K562 (cell line): Measurements from ENCODE around the gene CD36. TPM values are rescaled to one million over a fixed set of nuclear protein-coding genes. Genes with fewer than 3 reads are reported as not detected.

Experiments used
- ATAC-seq: fragments of 200-7000 bp; cut with Tn5 transposase; 3 replicates; pipeline ENCODE4 v1.9.1; 2020; ENCODE audit warnings: moderate library complexity
- BruUV-seq: library from RNA; stranded (reverse); fragments of 400-500 nt; replicated peaks from 2 replicates; lab custom pipeline; 2021; lab: Mats Ljungman, UMichigan
- CTCF ChIA-PET: fragments of 300-600 bp; formaldehyde crosslinking; extraction: SDS; loops from one replicate; lab custom pipeline; 2021; ENCODE audit warnings: low intra/inter-chr PET ratio; lab: Yijun Ruan, JAX
- POLR2A ChIA-PET: fragments of 300-600, 350-650 bp; sonication (Branson Sonifier 250); formaldehyde crosslinking; extraction: SDS; loops from one replicate; lab custom pipeline; 2021; ENCODE audit warnings: antibody characterized with exemption, inconsistent platforms; lab: Yijun Ruan, JAX
- DNase-seq, 4 experiments: peaks; one replicate each; pipeline versions ENCODE4 v3.0.0 to v3.0.0-alpha.2; 2011 to 2018; ENCODE audit warnings: low spot score in 3 of 4, mixed read lengths in 3 of 4; ENCODE audit errors: extremely low read depth in 1 of 4
- FAIRE-seq: peaks from 2 replicates; lab custom pipeline; 2011; peaks lifted over from hg19 to GRCh38; lab: Jason Lieb, UNC
- H2AFZ ChIP-seq: 2 replicates; pipeline ENCODE4 v1.6.0; 2011; ENCODE audit warnings: low read depth, low read length, control low read depth, inconsistent platforms
- H3K27ac ChIP-seq: fragments of 200-600 bp; 3 replicates; pipeline ENCODE4 v1.8.0; 2011; ENCODE audit warnings: low read depth, mild to moderate bottlenecking, control low read depth, inconsistent platforms, low read length, moderate library complexity, mixed read lengths; ENCODE audit errors: extremely low read depth
- H3K27me3 ChIP-seq, 2 experiments: fragments of 300-600 bp in 1 of 2; 2 replicates in 1 of 2; 3 replicates in 1 of 2; pipeline versions ENCODE4 v1.6.0 to v1.8.0; 2011; ENCODE audit warnings: inconsistent platforms in 2 of 2, low read length in 2 of 2, mild to moderate bottlenecking in 1 of 2, mixed read lengths in 1 of 2, moderate library complexity in 1 of 2; ENCODE audit not compliant: control insufficient read depth in 2 of 2, insufficient read depth in 2 of 2
- H3K36me3 ChIP-seq: fragments of 300-600 bp; 3 replicates; pipeline ENCODE4 v1.8.0; 2011; ENCODE audit warnings: mild to moderate bottlenecking, low read length, inconsistent platforms; ENCODE audit not compliant: control insufficient read depth, insufficient read depth
- H3K4me1 ChIP-seq, 2 experiments: fragments of 200-600 bp in 1 of 2; replicated peaks in 1 of 2; 2 replicates in 1 of 2; 3 replicates in 1 of 2; pipeline versions ENCODE4 v1.5.1 to v1.8.0; 2011; ENCODE audit warnings: inconsistent platforms in 2 of 2, low read length in 2 of 2, mild to moderate bottlenecking in 1 of 2, mixed read lengths in 1 of 2, moderate library complexity in 1 of 2; ENCODE audit not compliant: control insufficient read depth in 2 of 2, insufficient read depth in 2 of 2
- H3K4me2 ChIP-seq: 2 replicates; pipeline ENCODE4 v1.6.1; 2011; ENCODE audit warnings: low read length, control low read depth, inconsistent platforms, mixed read lengths; ENCODE audit not compliant: insufficient read depth
- H3K4me3 ChIP-seq: fragments of 200-600 bp; sonication (generic), shearing (Covaris generic); 2 replicates; pipeline ENCODE4 v1.5.1; 2016; ENCODE audit warnings: control low read depth, inconsistent platforms
- H3K79me2 ChIP-seq: fragments of 200-600 bp; 3 replicates; pipeline ENCODE4 v1.8.0; 2011; ENCODE audit warnings: low read length, inconsistent platforms; ENCODE audit not compliant: control insufficient read depth, insufficient read depth
- H3K9ac ChIP-seq, 2 experiments: 2 replicates each; pipeline versions ENCODE4 v1.6.0 to v1.6.1; 2011; ENCODE audit warnings: low read depth in 2 of 2, low read length in 2 of 2, control low read depth in 1 of 2, inconsistent platforms in 1 of 2, mild to moderate bottlenecking in 1 of 2, mixed read lengths in 1 of 2; ENCODE audit not compliant: insufficient read depth in 1 of 2
- H3K9me1 ChIP-seq: one replicate; pipeline ENCODE4 v1.6.0; 2011; ENCODE audit warnings: inconsistent platforms, mild to moderate bottlenecking, low read length, moderate library complexity; ENCODE audit not compliant: control insufficient read depth, insufficient read depth
- H3K9me3 ChIP-seq: replicated peaks from 2 replicates; pipeline ENCODE4 v1.5.1; 2011; ENCODE audit warnings: low read depth, low read length, inconsistent platforms; ENCODE audit not compliant: control insufficient read depth, insufficient read depth
- H4K20me1 ChIP-seq: replicated peaks from 2 replicates; pipeline ENCODE4 v1.6.1; 2011; ENCODE audit warnings: low read length, inconsistent platforms, mixed read lengths; ENCODE audit not compliant: control insufficient read depth, insufficient read depth
- ELK3 ChIP-seq: fragments of 450-650 bp; formaldehyde crosslinking; IDR thresholded peaks from 2 replicates; pipeline ENCODE4 v1.4.0; 2020; ENCODE audit warnings: mild to moderate bottlenecking
- HSF4 ChIP-seq: fragments of 250-450 bp; sonication (Bioruptor Pico); IDR thresholded peaks from 2 replicates; pipeline ENCODE4 v2.1.2; 2022; ENCODE audit warnings: mild to moderate bottlenecking, moderate library complexity, borderline replicate concordance
- PHF21A ChIP-seq: fragments of 450-650 bp; IDR thresholded peaks from 2 replicates; pipeline ENCODE4 v1.6.1; 2017; ENCODE audit warnings: low read depth, borderline replicate concordance
- RERE ChIP-seq: sonication (generic); formaldehyde crosslinking; IDR thresholded peaks from 2 replicates; pipeline ENCODE4 v1.8.0; 2023; ENCODE audit warnings: missing genetic modification reagents, mild to moderate bottlenecking, borderline replicate concordance
- WGBS: fragments of 100-300 bp; shearing (Covaris generic); methylation state at CpG from one replicate; pipeline ENCODE4 v1.1.6; 2016; ENCODE audit warnings: low coverage, mixed read lengths; ENCODE audit not compliant: insufficient coverage; ENCODE audit errors: missing lambda C conversion rate; 5-methylcytosine and 5-hydroxymethylcytosine counted together
- in situ Hi-C: fragments of 300-500 bp; cut with MboI; formaldehyde crosslinking; loops from 4 replicates; pipeline ENCODE4 v1.15.0; 2018; ENCODE audit warnings: inconsistent platforms, mixed read lengths
- intact Hi-C: fragments of 100-400 bp; cut with micrococcal nuclease; formaldehyde crosslinking; loops from 2 replicates; pipeline ENCODE4 v1.14.2; 2022
- polyA plus RNA-seq, 8 experiments: library from polyadenylated mRNA; depleted of rRNA in 4 of 8; stranded (reverse) in 5 of 8; unstranded in 3 of 8; fragments of >200 nt; fragmentation: Nextera tagmentation in 2 of 8; fragmentation: Illumina TruSeq in 1 of 8; extraction: Ambion mirVana in 2 of 8; extraction: Trizol in 1 of 8; gene quantifications; 2 replicates each; pipeline versions ENCODE4 v1.2.1 to v1.2.3, GENCODE V29; 2011 to 2014; ENCODE audit warnings: inconsistent platforms in 1 of 8, missing spikeins in 1 of 8
- total RNA-seq, 7 experiments: library from RNA; depleted of rRNA in 6 of 7; stranded (reverse); fragments of >200 nt in 6 of 7; fragmentation: Illumina TruSeq in 2 of 7; extraction: Trizol in 2 of 7; gene quantifications; 2 replicates each; pipeline versions ENCODE4 v1.2.1 to v1.2.3, GENCODE V29; 2011 to 2021; ENCODE audit warnings: low replicate concordance in 1 of 7
- TF ChIP-seq, protein P1 (sequence below), 2 experiments: fragments of 450-650 bp in 1 of 2; sonication (generic) in 1 of 2; formaldehyde crosslinking; conservative IDR thresholded peaks; 2 replicates each; pipeline versions ENCODE4 v1.4.0 to v1.8.1; 2020 to 2022; ENCODE audit warnings: mild to moderate bottlenecking in 1 of 2, missing genetic modification reagents in 1 of 2
- TF ChIP-seq, protein P2 (sequence below): fragments of 450-650 bp; formaldehyde crosslinking; IDR thresholded peaks from 2 replicates; pipeline ENCODE4 v1.4.0; 2022; ENCODE audit warnings: missing genetic modification characterization
- TF ChIP-seq, protein P3 (sequence below): fragments of 150-350 bp; conservative IDR thresholded peaks from 2 replicates; pipeline ENCODE4 v1.6.1; 2014; ENCODE audit warnings: low read length

Gene CD36
- total and polyA plus RNA-seq, 9 of the 15 experiments (the other 6 are each of a cell fraction or from before 2014, with no cell fraction given): 0.09 to 4.0 (median 0.42) TPM

DNA sequence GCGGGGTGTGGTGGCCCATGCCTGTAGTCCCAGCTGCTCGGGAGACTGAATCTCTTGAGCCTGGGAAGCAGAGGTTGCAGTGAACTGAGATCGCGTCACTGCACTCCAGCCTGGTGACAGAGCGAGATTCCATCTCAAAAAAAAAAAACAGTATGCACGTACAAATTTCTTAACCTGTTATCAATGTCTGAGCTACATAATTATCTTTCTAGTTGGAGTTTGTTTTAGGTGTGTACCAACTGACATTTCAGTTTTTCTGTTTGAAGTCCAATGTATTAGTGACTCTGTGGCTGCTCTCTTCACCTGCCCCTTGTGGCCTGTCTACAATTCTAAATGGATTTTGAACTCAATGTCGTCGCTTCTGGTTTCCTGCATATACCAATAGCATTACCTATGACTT, 40.3 kb downstream of the CD36 start:
- ChIA-PET POLR2A (interaction anchor here (0.6 kb wide), 1 partner anchor 28 kb away, joined by 3 read pairs; no protein-coding TSS in a partner anchor), CTCF (no interaction called here)
- WGBS: 3% methylated on average over 8 of the region's 8 CpGs
- Histone ChIP-seq H3K9ac (no peak overlapping the region), H3K4me1 (no peaks in the 10 kb centered on the region), H3K4me3 (no peak overlapping the region), H3K27me3 (no peaks in the 10 kb centered on the region), H3K4me2 (no peak overlapping the region), H3K9me3 (peaks cover 4% of the 10 kb centered on the region; the same call in 1 of the 2 replicates), H3K36me3 (no peaks in the 10 kb centered on the region), H3K27ac (no peak overlapping the region), H2AFZ (no peak overlapping the region), H3K79me2 (no peaks in the 10 kb centered on the region), H3K9me1 (no peaks in the 10 kb centered on the region), H4K20me1 (no peaks in the 10 kb centered on the region)
- BruUV-seq: no TSS peak
- ATAC-seq: no peak
- TF ChIP-seq RERE (CRISPR knock-in tag) (no peak), HSF4 (no peak), ELK3 (CRISPR knock-in tag) (no peak), PHF21A (no peak)
- TF ChIP-seq, protein P1, sequence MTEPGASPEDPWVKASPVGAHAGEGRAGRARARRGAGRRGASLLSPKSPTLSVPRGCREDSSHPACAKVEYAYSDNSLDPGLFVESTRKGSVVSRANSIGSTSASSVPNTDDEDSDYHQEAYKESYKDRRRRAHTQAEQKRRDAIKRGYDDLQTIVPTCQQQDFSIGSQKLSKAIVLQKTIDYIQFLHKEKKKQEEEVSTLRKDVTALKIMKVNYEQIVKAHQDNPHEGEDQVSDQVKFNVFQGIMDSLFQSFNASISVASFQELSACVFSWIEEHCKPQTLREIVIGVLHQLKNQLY (CRISPR knock-in tag; conservative IDR thresholded peaks at IDR 0.05): no peak
- TF ChIP-seq, protein P2, sequence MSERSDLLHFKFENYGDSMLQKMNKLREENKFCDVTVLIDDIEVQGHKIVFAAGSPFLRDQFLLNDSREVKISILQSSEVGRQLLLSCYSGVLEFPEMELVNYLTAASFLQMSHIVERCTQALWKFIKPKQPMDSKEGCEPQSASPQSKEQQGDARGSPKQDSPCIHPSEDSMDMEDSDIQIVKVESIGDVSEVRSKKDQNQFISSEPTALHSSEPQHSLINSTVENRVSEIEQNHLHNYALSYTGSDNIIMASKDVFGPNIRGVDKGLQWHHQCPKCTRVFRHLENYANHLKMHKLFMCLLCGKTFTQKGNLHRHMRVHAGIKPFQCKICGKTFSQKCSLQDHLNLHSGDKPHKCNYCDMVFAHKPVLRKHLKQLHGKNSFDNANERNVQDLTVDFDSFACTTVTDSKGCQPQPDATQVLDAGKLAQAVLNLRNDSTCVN (CRISPR knock-in tag): no peak
- TF ChIP-seq, protein P3, sequence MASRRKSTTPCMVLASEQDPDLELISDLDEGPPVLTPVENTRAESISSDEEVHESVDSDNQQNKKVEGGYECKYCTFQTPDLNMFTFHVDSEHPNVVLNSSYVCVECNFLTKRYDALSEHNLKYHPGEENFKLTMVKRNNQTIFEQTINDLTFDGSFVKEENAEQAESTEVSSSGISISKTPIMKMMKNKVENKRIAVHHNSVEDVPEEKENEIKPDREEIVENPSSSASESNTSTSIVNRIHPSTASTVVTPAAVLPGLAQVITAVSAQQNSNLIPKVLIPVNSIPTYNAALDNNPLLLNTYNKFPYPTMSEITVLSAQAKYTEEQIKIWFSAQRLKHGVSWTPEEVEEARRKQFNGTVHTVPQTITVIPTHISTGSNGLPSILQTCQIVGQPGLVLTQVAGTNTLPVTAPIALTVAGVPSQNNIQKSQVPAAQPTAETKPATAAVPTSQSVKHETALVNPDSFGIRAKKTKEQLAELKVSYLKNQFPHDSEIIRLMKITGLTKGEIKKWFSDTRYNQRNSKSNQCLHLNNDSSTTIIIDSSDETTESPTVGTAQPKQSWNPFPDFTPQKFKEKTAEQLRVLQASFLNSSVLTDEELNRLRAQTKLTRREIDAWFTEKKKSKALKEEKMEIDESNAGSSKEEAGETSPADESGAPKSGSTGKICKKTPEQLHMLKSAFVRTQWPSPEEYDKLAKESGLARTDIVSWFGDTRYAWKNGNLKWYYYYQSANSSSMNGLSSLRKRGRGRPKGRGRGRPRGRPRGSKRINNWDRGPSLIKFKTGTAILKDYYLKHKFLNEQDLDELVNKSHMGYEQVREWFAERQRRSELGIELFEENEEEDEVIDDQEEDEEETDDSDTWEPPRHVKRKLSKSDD: no peak
- DNase-seq: no peak
- in situ Hi-C loops: no loop called here
- intact Hi-C loops: no loop called here
- no peak for FAIRE-seq
